ENCODE measurements around the gene RBM47.
"Not testable (repeated sequence)": the region's sequence is repeated elsewhere in the genome, so short reads cannot be mapped to it uniquely, and the experiment has no call there.

RBM47 gene

DNA sequence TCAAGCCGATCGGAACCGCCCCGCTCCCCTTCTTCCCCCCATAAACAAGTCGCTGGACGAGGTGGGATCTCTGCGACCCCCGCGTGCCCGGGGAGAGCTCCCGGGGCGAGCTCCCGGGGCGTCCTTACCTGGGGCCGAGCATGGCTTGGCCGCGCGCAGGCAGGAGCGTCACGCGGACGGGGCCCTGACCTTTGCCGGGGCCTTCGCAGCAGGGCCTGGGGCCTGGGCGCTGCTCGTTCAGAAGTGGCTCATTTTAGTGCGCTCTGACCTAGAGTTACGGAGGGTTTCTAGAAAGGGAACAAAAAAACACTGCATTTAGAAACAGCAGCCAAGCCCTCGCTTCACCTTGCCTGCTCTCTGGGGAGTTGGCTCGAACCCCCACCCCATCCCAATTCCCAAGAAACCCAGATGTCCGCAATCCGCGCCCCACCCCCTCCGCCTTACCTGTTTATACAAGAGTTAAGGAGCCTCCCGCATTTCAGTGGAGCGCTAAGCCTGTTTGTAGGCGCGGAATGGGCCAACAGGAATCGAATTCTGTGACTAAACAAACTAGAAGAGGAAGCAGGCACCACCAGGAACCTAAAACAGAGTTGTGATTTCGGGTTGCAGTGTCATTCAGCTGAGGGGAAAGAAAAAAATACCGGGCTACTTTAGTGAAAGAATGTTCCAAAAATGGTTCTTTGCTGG, 814 bp upstream of the RBM47 start:
- H3K36me3 ChIP-seq (replicated peaks; ENCODE audit: low read depth, low read length) = no peaks in the 10 kb centered on the region
- peak overlapping the region; percentile 71 for H3K9ac ChIP-seq (ENCODE audit: low read length)
- H3K4me3 ChIP-seq (ENCODE audit: low read length) = peak overlapping the region; percentile 85
- no peak for TF ChIP-seq EZH2phosphoT487 (IDR thresholded peaks at IDR 0.05; ENCODE audit: low read depth)
- TF ChIP-seq CTCF (IDR thresholded peaks at IDR 0.05; ENCODE audit: low read depth, low read length) = no peak
- peak overlapping the region; percentile 72 for H3K27ac ChIP-seq (ENCODE audit: low read length)
- H2AFZ ChIP-seq (ENCODE audit: low read depth, low read length) = peak overlapping the region; percentile 93
- H3K4me2 ChIP-seq (ENCODE audit: low read length) = peak overlapping the region; percentile 98
- no peaks in the 10 kb centered on the region for H3K9me3 ChIP-seq (ENCODE audit: insufficient read depth, low read length)
- peaks cover 14% of the 10 kb centered on the region for H3K4me1 ChIP-seq (ENCODE audit: low read length)
- peaks cover 27% of the 10 kb centered on the region for H3K27me3 ChIP-seq (ENCODE audit: low read depth, low read length)
- H4K20me1 ChIP-seq (ENCODE audit: insufficient read depth, low read length) = no peaks in the 10 kb centered on the region
- no peaks in the 10 kb centered on the region for H3K79me2 ChIP-seq (ENCODE audit: low read length)

DNA sequence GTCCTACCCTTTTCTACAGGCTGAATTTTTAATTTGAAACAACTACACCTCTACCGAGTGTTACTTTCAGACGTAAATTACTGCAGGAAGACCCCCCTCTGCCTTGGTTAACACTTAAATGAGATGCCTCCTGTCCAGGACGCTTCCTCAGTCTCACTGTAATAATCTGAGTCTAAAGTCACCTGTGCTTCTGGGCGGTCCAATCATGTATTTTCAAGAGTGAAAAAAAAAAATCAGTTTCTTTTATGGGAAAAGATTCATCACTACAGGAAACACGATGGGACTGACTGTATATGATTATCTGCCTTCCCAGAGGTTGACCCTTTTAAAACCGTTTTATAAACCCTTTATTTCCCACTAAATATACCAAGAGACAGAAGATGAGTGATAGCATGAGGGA, 776 bp downstream of the RBM47 start:
- Histone ChIP-seq H3K4me2 (ENCODE audit: low read length) (peak overlapping the region; percentile 98), H3K9me3 (ENCODE audit: insufficient read depth, low read length) (no peaks in the 10 kb centered on the region), H4K20me1 (ENCODE audit: insufficient read depth, low read length) (no peaks in the 10 kb centered on the region), H3K9ac (ENCODE audit: low read length) (peak overlapping the region; percentile 71), H3K4me3 (ENCODE audit: low read length) (peak overlapping the region; percentile 85), H3K4me1 (ENCODE audit: low read length) (peaks cover 14% of the 10 kb centered on the region), H3K79me2 (ENCODE audit: low read length) (no peaks in the 10 kb centered on the region), H3K27ac (ENCODE audit: low read length) (no peak overlapping the region), H3K36me3 (replicated peaks; ENCODE audit: low read depth, low read length) (no peaks in the 10 kb centered on the region), H2AFZ (ENCODE audit: low read depth, low read length) (0 out of 2 replicates have a peak overlapping the region, but pooled peaks have one; percentile 93), H3K27me3 (ENCODE audit: low read depth, low read length) (peaks cover 27% of the 10 kb centered on the region)
- no peak for TF ChIP-seq CTCF (IDR thresholded peaks at IDR 0.05; ENCODE audit: low read depth, low read length)
- no peak for TF ChIP-seq EZH2phosphoT487 (IDR thresholded peaks at IDR 0.05; ENCODE audit: low read depth)

DNA sequence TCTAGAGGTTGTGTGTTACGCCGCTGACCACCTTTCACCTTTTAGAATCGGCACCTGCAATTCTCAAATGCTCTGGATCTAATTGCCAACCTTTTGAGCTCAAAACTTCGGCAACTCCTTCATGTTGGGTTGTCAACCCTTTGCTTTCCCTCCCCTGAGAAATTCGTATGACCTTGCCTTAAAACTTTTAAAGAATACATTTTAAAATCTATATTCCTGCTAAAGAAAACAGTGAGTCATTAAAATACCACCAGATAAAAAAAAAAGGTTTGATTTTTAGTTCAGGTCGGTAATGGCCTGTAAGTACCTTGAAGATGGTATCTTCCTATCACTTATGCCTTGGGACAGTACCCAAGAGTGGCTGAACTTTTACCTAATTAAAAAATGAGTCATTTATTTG, 1.3 kb downstream of the RBM47 start:
- H4K20me1 ChIP-seq (ENCODE audit: insufficient read depth, low read length); H3K9ac ChIP-seq (ENCODE audit: low read length); H3K4me3 ChIP-seq (ENCODE audit: low read length): not testable (repeated sequence)

GRCh38 chr4:40627540-40627939, 2.1 kb downstream of the RBM47 start:
- Histone ChIP-seq H3K27ac (ENCODE audit: low read length) (no peak overlapping the region), H3K4me2 (ENCODE audit: low read length) (no peak overlapping the region), H3K79me2 (ENCODE audit: low read length) (no peaks in the 10 kb centered on the region), H3K4me1 (ENCODE audit: low read length) (peaks cover 14% of the 10 kb centered on the region), H2AFZ (ENCODE audit: low read depth, low read length) (no peak overlapping the region), H3K36me3 (replicated peaks; ENCODE audit: low read depth, low read length) (no peaks in the 10 kb centered on the region), H3K27me3 (ENCODE audit: low read depth, low read length) (peaks cover 27% of the 10 kb centered on the region), H3K9me3 (ENCODE audit: insufficient read depth, low read length) (no peaks in the 10 kb centered on the region), H3K4me3 (ENCODE audit: low read length) (no peak overlapping the region), H4K20me1 (ENCODE audit: insufficient read depth, low read length) (no peaks in the 10 kb centered on the region), H3K9ac (ENCODE audit: low read length) (no peak overlapping the region)
- TF ChIP-seq EZH2phosphoT487 (IDR thresholded peaks at IDR 0.05; ENCODE audit: low read depth) (no peak), CTCF (IDR thresholded peaks at IDR 0.05; ENCODE audit: low read depth, low read length) (no peak)

More for the DNA sequence above, 1.3 kb downstream of the RBM47 start:
- H3K36me3 ChIP-seq (replicated peaks; ENCODE audit: low read depth, low read length); H3K4me2 ChIP-seq (ENCODE audit: low read length); H3K9me3 ChIP-seq (ENCODE audit: insufficient read depth, low read length); H3K27ac ChIP-seq (ENCODE audit: low read length); H2AFZ ChIP-seq (ENCODE audit: low read depth, low read length); H3K79me2 ChIP-seq (ENCODE audit: low read length): not testable (repeated sequence)
- peaks cover 14% of the 10 kb centered on the region for H3K4me1 ChIP-seq (ENCODE audit: low read length)
- peaks cover 27% of the 10 kb centered on the region for H3K27me3 ChIP-seq (ENCODE audit: low read depth, low read length)
